Neural cell (in vitro differentiated cells): Measurements from ENCODE around the gene C14orf39.

Experiments used
- CTCF ChIP-seq: fragments of 450-650 bp; IDR thresholded peaks from 2 replicates; pipeline ENCODE4 v1.5.1; 2014; ENCODE audit warnings: antibody characterized with exemption, mild to moderate bottlenecking, moderate library complexity; ENCODE audit not compliant: poor library complexity, severe bottlenecking
- EP300 ChIP-seq: fragments of 450-650 bp; conservative IDR thresholded peaks from 2 replicates; pipeline ENCODE4 v1.6.1; 2014; ENCODE audit warnings: antibody characterized with exemption, mild to moderate bottlenecking, moderate library complexity; ENCODE audit not compliant: poor library complexity, severe bottlenecking
- EZH2 ChIP-seq: fragments of 200-600, 300-800 bp; shearing (Covaris generic), sonication (generic); IDR thresholded peaks from 2 replicates; pipeline ENCODE4 v1.6.1; 2014; ENCODE audit warnings: antibody characterized with exemption, low read length, borderline replicate concordance, mild to moderate bottlenecking; ENCODE audit not compliant: insufficient read depth, poor library complexity, severe bottlenecking
- MXI1 ChIP-seq: fragments of 450-650 bp; conservative IDR thresholded peaks from 2 replicates; pipeline ENCODE4 v1.6.1; 2014; ENCODE audit warnings: antibody characterized with exemption, mild to moderate bottlenecking; ENCODE audit not compliant: poor library complexity, severe bottlenecking
- POLR2AphosphoS5 ChIP-seq: IDR thresholded peaks from 2 replicates; pipeline ENCODE4 v1.6.1; 2012
- REST ChIP-seq: IDR thresholded peaks from 2 replicates; pipeline ENCODE4 v1.6.1; 2012; ENCODE audit warnings: borderline replicate concordance
- TAF1 ChIP-seq: IDR thresholded peaks from 2 replicates; pipeline ENCODE4 v1.6.1; 2012; ENCODE audit warnings: low read depth

- TF ChIP-seq EZH2 (peak; percentile 46), CTCF (no peak), REST (no peak), POLR2AphosphoS5 (no peak), TAF1 (no peak), MXI1 (no peak), EP300 (no peak)
Observed at GRCh38 chr14:60506462-60506984, 20.7 kb upstream of the C14orf39 start.
